CD4-positive, alpha-beta memory T cell (primary cell): ENCODE data around the gene JAKMIP1. TPM values are rescaled to one million over a fixed set of nuclear protein-coding genes. Genes with fewer than 3 reads are reported as not detected.
A peak's percentile ranks its signal among the peaks of the same experiment; 100 is the strongest.

ENCODE experiments used
- CTCF ChIA-PET: fragments of 350-600 bp; sonication (Branson Sonifier 250); formaldehyde crosslinking; loops from one replicate; lab custom pipeline; 2021; ENCODE audit warnings: inconsistent platforms; ENCODE audit not compliant: partially characterized antibody; lab: Charles Lee
- POLR2A ChIA-PET: fragments of 350-600 bp; sonication (Branson Sonifier 250); formaldehyde crosslinking; loops from one replicate; lab custom pipeline; 2021; ENCODE audit not compliant: partially characterized antibody; lab: Charles Lee
- DNase-seq, 5 donors: peaks; one replicate each; pipeline versions ENCODE4 v3.0.0 to v3.0.0-alpha.2; 2020 to 2022; ENCODE audit warnings: mixed read lengths in 1 of 5
- H3K27ac ChIP-seq: one replicate; pipeline ENCODE4 v1.7.0; 2013; ENCODE audit warnings: low read depth, low read length
- H3K27me3 ChIP-seq: 2 replicates; pipeline ENCODE4 v1.7.0; 2013; ENCODE audit warnings: mild to moderate bottlenecking, low read length, moderate library complexity; ENCODE audit not compliant: insufficient read depth
- H3K36me3 ChIP-seq: 2 replicates; pipeline ENCODE4 v1.7.0; 2013; ENCODE audit warnings: mild to moderate bottlenecking, low read length, moderate library complexity; ENCODE audit not compliant: insufficient read depth
- H3K4me1 ChIP-seq: 2 replicates; pipeline ENCODE4 v1.7.0; 2013; ENCODE audit warnings: mild to moderate bottlenecking, low read length, moderate library complexity; ENCODE audit not compliant: insufficient read depth
- H3K4me3 ChIP-seq, 2 donors: one replicate each; pipeline ENCODE4 v1.7.0; 2013; ENCODE audit warnings: low read length in 2 of 2, mild to moderate bottlenecking in 1 of 2
- H3K9me3 ChIP-seq, 2 donors: one replicate each; pipeline ENCODE4 v1.7.0; 2013; ENCODE audit warnings: low read length in 2 of 2, control low read depth in 1 of 2; ENCODE audit not compliant: control insufficient read depth in 1 of 2
- H3K27ac Mint-ChIP-seq, 7 donors: one replicate each; pipeline ENCODE4 v1.8.0; 2020 to 2021; ENCODE audit warnings: mixed read lengths in 7 of 7, mild to moderate bottlenecking in 6 of 7, inconsistent platforms in 3 of 7, moderate library complexity in 3 of 7
- H3K27me3 Mint-ChIP-seq, 2 donors: one replicate each; pipeline ENCODE4 v1.8.0; 2020 to 2021; ENCODE audit warnings: mixed read lengths in 2 of 2
- H3K36me3 Mint-ChIP-seq, 2 donors: one replicate each; pipeline ENCODE4 v1.8.0; 2020 to 2021; ENCODE audit warnings: mixed read lengths in 2 of 2, inconsistent platforms in 1 of 2, mild to moderate bottlenecking in 1 of 2
- H3K4me1 Mint-ChIP-seq, 4 donors: one replicate each; pipeline ENCODE4 v1.8.0; 2020 to 2021; ENCODE audit warnings: mixed read lengths in 4 of 4, mild to moderate bottlenecking in 1 of 4
- H3K4me3 Mint-ChIP-seq, 8 donors: one replicate each; pipeline ENCODE4 v1.8.0; 2020 to 2021; ENCODE audit warnings: mixed read lengths in 8 of 8, mild to moderate bottlenecking in 7 of 8, moderate library complexity in 6 of 8, inconsistent platforms in 3 of 8
- H3K9me3 Mint-ChIP-seq, 8 donors: one replicate each; pipeline ENCODE4 v1.8.0; 2020 to 2021; ENCODE audit warnings: mixed read lengths in 8 of 8, mild to moderate bottlenecking in 5 of 8, inconsistent platforms in 3 of 8, moderate library complexity in 1 of 8
- intact Hi-C: fragments of 100-400 bp; cut with micrococcal nuclease; formaldehyde crosslinking; loops from one replicate; pipeline ENCODE4 v1.15.1; 2023
- polyA plus RNA-seq, 2 donors: library from polyadenylated mRNA; unstranded; fragments of 300-500 nt; fragmentation: Illumina TruSeq; gene quantifications; one replicate each; pipeline ENCODE4 v1.2.3, GENCODE V29; 2021
- total RNA-seq, 2 experiments: library from RNA; stranded (reverse); gene quantifications; one replicate each; pipeline ENCODE4 v1.2.3, GENCODE V29; 2021

The JAKMIP1 gene
- total and polyA plus RNA-seq, 4 experiments from 2014 or later: 2.5 to 11.5 (median 3.3) TPM

DNA sequence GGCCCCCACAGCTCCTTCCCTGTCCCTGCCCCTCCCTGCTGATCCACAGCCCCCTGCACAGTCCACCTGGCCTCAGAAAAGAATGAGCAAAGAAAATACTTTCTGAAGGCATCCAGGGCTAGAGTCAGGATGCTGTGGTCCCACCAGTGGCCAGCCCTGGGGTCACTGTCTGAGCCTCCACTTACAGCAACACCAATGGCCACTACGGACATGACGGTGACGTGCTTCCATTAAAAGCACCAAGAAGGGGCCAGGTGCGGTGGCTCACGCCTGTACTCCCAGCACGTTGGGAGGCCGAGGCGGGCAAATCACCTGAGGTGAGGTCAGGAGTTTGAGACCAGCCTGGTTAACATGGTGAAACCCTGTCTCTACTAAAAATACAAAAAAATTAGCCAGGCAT is 4.0 kb downstream of the JAKMIP1 start:
- Histone ChIP-seq H3K27me3 (no peaks in the 10 kb centered on the region), H3K27ac (no peak overlapping the region), H3K36me3 (no peaks in the 10 kb centered on the region), H3K4me1 (peaks cover 31% of the 10 kb centered on the region), H3K9me3 (no peaks in the 10 kb centered on the region), H3K4me3 (no peak overlapping the region)
- H3K27me3 Mint-ChIP-seq: peaks cover 0 to 2% of the 10 kb centered on the region in 2 donors
- ChIA-PET POLR2A (no interaction called here), CTCF (no interaction called here)
- DNase-seq: no peak
- H3K27ac Mint-ChIP-seq: no peak overlapping the region
- H3K9me3 Mint-ChIP-seq: peaks cover 0 to 3% (median 0%) of the 10 kb centered on the region in 8 donors
- H3K36me3 Mint-ChIP-seq: peaks cover 6 to 7% of the 10 kb centered on the region in 2 donors
- H3K4me1 Mint-ChIP-seq: peaks cover 16 to 39% (median 19%) of the 10 kb centered on the region in 4 donors
- intact Hi-C loops: no loop called here
- no peak overlapping the region for H3K4me3 Mint-ChIP-seq

DNA sequence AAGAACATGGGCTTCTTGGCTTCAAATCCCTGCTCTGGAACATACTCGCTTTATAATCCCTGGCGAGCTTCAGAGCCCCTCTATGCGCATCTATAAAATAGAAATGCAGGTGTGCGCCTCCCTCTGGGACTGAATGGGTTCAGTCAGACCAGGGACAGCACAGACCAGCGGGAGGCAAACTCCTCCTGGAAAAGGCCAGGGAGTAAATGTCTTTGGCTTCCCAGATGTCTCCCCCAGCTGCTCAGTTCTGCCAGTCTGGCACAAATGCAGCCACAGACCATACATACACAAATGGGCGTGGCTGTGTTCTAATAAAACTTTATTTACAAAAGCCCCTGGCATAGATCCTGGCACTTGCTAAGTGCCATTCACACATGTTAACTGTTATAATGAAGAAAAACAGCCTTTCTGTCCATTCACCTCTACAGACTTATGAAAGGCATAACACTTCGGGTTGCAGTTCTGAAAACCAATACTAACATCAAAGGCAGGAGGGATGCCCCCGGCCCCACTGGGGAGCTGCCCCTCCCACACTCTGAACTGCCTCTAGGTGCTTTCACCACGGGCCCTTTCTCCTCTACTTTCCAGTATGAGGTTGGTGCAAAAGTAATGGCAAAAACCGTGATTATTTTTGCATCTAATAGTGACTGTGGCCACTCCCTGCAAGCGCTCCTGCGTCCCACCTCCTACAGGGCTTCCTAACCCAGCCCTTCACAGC is 4.6 kb downstream of the JAKMIP1 start:
- ChIA-PET POLR2A (no interaction called here), CTCF (interaction anchor here (0.6 kb wide), 1 partner anchor 495 kb away, joined by 3 read pairs; no protein-coding TSS in a partner anchor)
- intact Hi-C loops: no loop called here
- no peak overlapping the region for H3K27ac ChIP-seq
- peaks cover 0 to 2% of the 10 kb centered on the region in 2 donors for H3K27me3 Mint-ChIP-seq
- peaks cover 13 to 35% (median 15%) of the 10 kb centered on the region in 4 donors for H3K4me1 Mint-ChIP-seq
- no peaks in the 10 kb centered on the region for H3K27me3 ChIP-seq
- no peak overlapping the region for H3K4me3 Mint-ChIP-seq
- H3K4me3 ChIP-seq: no peak overlapping the region
- H3K4me1 ChIP-seq: peaks cover 26% of the 10 kb centered on the region
- H3K9me3 Mint-ChIP-seq: no peaks in the 10 kb centered on the region
- H3K36me3 ChIP-seq: no peaks in the 10 kb centered on the region
- DNase-seq: no peak
- H3K9me3 ChIP-seq: no peaks in the 10 kb centered on the region
- H3K27ac Mint-ChIP-seq: no peak overlapping the region
- peaks cover 6% of the 10 kb centered on the region in 2 donors for H3K36me3 Mint-ChIP-seq

DNA sequence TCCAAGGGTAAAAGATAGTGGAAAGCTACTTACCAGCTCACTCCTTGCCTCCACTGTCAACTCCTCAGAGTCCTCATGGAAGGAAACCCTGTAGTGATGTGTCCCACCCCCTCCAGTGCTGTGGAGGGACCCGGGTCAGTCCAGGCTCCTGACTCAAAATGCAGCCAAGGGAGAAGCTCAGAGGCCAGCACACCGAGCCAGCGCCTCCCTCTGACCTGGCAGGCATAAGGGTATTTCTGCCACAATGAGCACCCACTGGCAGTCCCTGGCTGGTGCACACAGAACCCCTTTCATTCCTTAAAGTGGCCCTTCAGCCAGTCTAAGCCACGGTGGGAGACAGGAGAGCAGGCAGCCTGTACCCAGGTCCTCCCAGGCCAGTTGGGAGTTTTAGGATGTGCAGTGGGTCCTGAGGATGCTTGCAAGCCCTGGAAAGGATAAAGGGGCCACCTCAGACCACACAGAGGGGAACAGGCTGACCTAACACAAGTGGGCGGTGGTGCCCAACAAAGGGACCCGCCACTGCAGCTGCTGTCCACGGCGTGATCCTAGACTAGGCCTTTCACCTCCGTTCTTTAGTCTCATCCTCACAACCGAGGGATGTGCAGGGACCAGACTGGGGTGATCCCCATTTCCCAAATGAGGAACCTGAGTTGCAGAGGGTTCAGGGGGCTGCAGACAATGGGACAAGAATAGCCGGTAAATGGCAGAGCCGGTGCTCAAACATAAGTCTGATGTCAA is 5.7 kb downstream of the JAKMIP1 start:
- H3K9me3 ChIP-seq: no peaks in the 10 kb centered on the region
- POLR2A ChIA-PET: no interaction called here
- no peaks in the 10 kb centered on the region for H3K27me3 ChIP-seq
- DNase-seq: no peak
- no peak overlapping the region for H3K4me3 ChIP-seq
- Mint-ChIP-seq H3K36me3 (peaks cover 6% of the 10 kb centered on the region in 2 donors), H3K4me1 (peaks cover 14 to 46% (median 15%) of the 10 kb centered on the region in 4 donors), H3K27ac (no peak overlapping the region), H3K27me3 (peaks cover 0 to 2% of the 10 kb centered on the region in 2 donors), H3K9me3 (no peaks in the 10 kb centered on the region), H3K4me3 (no peak overlapping the region)
- CTCF ChIA-PET: no interaction called here
- H3K4me1 ChIP-seq: peaks cover 25% of the 10 kb centered on the region
- no peaks in the 10 kb centered on the region for H3K36me3 ChIP-seq
- intact Hi-C loops: no loop called here
- H3K27ac ChIP-seq: no peak overlapping the region

DNA sequence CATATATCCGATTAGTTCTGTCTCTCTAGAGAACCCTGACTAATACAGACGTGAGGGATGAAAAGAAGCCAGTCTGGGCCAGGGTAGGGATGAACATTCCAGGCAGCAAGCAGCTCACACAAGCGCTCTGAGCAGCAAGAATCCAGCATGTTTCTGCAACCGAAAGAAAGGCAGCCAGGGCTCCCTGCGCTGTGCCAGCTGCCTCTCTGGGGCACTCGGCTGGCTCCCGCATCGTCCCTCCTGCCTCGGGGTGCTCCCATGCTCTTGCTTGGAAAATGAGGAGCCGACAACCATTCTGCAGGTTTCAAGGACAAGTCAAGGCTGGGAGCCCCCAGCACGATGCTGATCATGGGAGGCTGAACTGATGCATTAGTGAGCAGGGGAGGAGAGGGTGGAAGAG is 7.0 kb downstream of the JAKMIP1 start:
- Mint-ChIP-seq H3K27me3 (peaks cover 0 to 2% of the 10 kb centered on the region in 2 donors), H3K36me3 (peaks cover 3 to 8% of the 10 kb centered on the region in 2 donors), H3K9me3 (peaks cover 0 to 4% (median 0%) of the 10 kb centered on the region in 8 donors), H3K27ac (no peak overlapping the region), H3K4me3 (no peak overlapping the region), H3K4me1 (peaks cover 6 to 42% (median 9%) of the 10 kb centered on the region in 4 donors)
- H3K4me1 ChIP-seq: peaks cover 15% of the 10 kb centered on the region
- CTCF ChIA-PET: no interaction called here
- no peak overlapping the region for H3K27ac ChIP-seq
- no peaks in the 10 kb centered on the region for H3K36me3 ChIP-seq
- no peaks in the 10 kb centered on the region for H3K27me3 ChIP-seq
- POLR2A ChIA-PET: interaction anchor here (0.6 kb wide), 1 partner anchor 21 kb away, joined by 3 read pairs; no protein-coding TSS in a partner anchor
- no peak for DNase-seq
- H3K4me3 ChIP-seq: no peak overlapping the region
- H3K9me3 ChIP-seq: no peaks in the 10 kb centered on the region
- intact Hi-C loops: no loop called here

DNA sequence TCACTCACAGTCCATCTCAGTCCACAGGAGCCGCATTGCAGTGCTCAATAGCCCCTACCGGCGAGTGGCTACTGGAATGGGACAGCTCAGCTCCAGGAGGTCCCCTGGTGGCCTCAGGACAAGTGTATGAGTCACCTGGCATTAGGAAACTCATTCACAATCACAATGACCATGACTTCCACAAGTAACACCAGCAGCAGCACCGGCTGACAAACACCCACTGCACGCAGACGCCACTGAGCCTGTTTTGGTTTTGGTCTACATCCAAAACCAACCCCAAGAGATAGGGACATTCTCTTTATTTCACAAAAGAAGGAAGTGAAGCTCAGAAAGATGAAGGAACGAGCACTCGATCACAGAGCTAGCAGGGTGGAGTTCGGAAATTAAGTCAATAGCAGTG is 8.1 kb downstream of the JAKMIP1 start:
- H3K4me1 Mint-ChIP-seq: peaks cover 0 to 31% (median 3%) of the 10 kb centered on the region in 4 donors
- no peak overlapping the region for H3K27ac Mint-ChIP-seq
- no peak overlapping the region for H3K4me3 ChIP-seq
- CTCF ChIA-PET: no interaction called here
- no peak for DNase-seq
- intact Hi-C loops: no loop called here
- no peaks in the 10 kb centered on the region for H3K36me3 ChIP-seq
- H3K27me3 Mint-ChIP-seq: no peaks in the 10 kb centered on the region
- H3K27me3 ChIP-seq: no peaks in the 10 kb centered on the region
- H3K27ac ChIP-seq: no peak overlapping the region
- H3K9me3 ChIP-seq: no peaks in the 10 kb centered on the region
- no peak overlapping the region for H3K4me3 Mint-ChIP-seq
- POLR2A ChIA-PET: no interaction called here
- H3K36me3 Mint-ChIP-seq: peaks cover 8 to 13% of the 10 kb centered on the region in 2 donors
- H3K9me3 Mint-ChIP-seq: peaks cover 0 to 12% (median 5%) of the 10 kb centered on the region in 8 donors
- peaks cover 4% of the 10 kb centered on the region for H3K4me1 ChIP-seq

DNA sequence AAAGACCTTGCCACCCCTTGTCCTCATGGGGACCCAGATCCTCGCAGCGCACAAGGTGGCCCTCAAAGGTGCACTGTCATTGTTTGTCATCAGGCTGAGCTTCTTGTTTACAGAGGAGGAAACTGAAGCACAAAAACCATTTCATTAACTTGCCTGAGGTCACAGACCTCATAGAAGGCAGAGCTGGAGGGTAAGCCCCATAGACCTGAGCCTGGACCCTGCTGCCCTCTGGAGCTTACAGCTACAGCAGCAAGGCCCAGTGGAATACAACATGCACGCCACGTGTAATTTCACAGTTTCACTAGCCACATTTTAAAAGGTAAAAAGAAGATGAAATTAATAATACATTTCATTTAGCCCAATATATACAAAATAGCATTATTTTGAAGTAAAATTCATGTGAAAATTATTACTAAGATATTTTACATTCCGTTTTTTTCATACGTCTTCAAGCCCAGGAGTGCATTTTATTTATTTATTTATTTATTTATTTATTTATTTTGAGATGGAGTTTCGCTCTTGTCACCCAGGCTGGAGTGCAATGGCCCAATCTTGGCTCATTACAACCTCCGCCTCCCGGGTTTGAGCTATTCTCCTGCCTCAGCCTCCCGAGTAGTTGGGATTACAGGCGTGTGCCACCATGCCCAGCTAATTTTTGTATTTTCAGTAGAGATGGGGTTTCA is 8.8 kb downstream of the JAKMIP1 start:
- peak in 1 of 5 donors; percentile 15 for DNase-seq
- peaks cover 10 to 15% of the 10 kb centered on the region in 2 donors for H3K36me3 Mint-ChIP-seq
- CTCF ChIA-PET: interaction anchor here (0.6 to 2.0 kb wide), 5 partner anchors 9 to 59 kb away, joined by 3 to 11 read pairs (median 3); partner anchors contain the start of gene JAKMIP1

More for the DNA sequence above, 8.8 kb downstream of the JAKMIP1 start:
- Mint-ChIP-seq H3K4me1 (peaks cover 0 to 32% (median 3%) of the 10 kb centered on the region in 4 donors), H3K4me3 (no peak overlapping the region), H3K27me3 (no peaks in the 10 kb centered on the region), H3K27ac (no peak overlapping the region), H3K9me3 (peaks cover 0 to 18% (median 6%) of the 10 kb centered on the region in 8 donors)
- H3K27ac ChIP-seq: no peak overlapping the region
- no peaks in the 10 kb centered on the region for H3K36me3 ChIP-seq
- no peak overlapping the region for H3K4me3 ChIP-seq
- H3K4me1 ChIP-seq: no peaks in the 10 kb centered on the region
- intact Hi-C loops: no loop called here
- no peaks in the 10 kb centered on the region for H3K9me3 ChIP-seq
- no peaks in the 10 kb centered on the region for H3K27me3 ChIP-seq
- POLR2A ChIA-PET: interaction anchor here (0.8 to 2.1 kb wide), 2 partner anchors 8 to 12 kb away, joined by 3 to 15 read pairs; partner anchors contain the start of gene JAKMIP1
